ENCODE measurements around the gene RBBP8NL. TPM values are rescaled to one million over a fixed set of nuclear protein-coding genes. Genes with fewer than 3 reads are reported as not detected.

Gene RBBP8NL
- total and polyA plus RNA-seq, 2 donors (not counting 1 experiment from before 2014, with no cell fraction given) = not detected

- no peak overlapping the region for H3K4me3 ChIP-seq (replicated peaks in 1 of 4; ENCODE audit: control extremely low read depth in 1 of 4, insufficient read depth in 1 of 4, low read depth in 3 of 4, low read length in 4 of 4)
- H3K4me1 ChIP-seq (ENCODE audit: control insufficient read depth, extremely low read depth, insufficient read depth, low read length) = no peaks in the 10 kb centered on the region
- no peaks in the 10 kb centered on the region for H3K9me3 ChIP-seq (ENCODE audit: control insufficient read depth, insufficient read depth, low read depth, low read length)
- no peak overlapping the region for H3K4me2 ChIP-seq (ENCODE audit: extremely low read depth, insufficient read depth, low read length)
- no peak for TF ChIP-seq CTCF (conservative IDR thresholded peaks at IDR 0.05 in 1 of 2, IDR thresholded peaks at IDR 0.05 in 1 of 2; ENCODE audit: low read depth in 1 of 2, low read length in 2 of 2)
- no peaks in the 10 kb centered on the region for H4K20me1 ChIP-seq (ENCODE audit: control insufficient read depth, extremely low read depth, insufficient read depth, low read length)
- H3K9ac ChIP-seq (ENCODE audit: insufficient read depth, low read length) = no peak overlapping the region
- no peaks in the 10 kb centered on the region for H3K36me3 ChIP-seq (ENCODE audit: control insufficient read depth, insufficient read depth, low read length)
- DNase-seq (ENCODE audit: low read depth in 2 of 2) = no peak
- H3K27me3 ChIP-seq (ENCODE audit: control insufficient read depth, insufficient read depth, low read length) = peaks cover 4% of the 10 kb centered on the region
- H3K79me2 ChIP-seq (ENCODE audit: control insufficient read depth, insufficient read depth, low read length) = no peaks in the 10 kb centered on the region
- no peak overlapping the region for H2AFZ ChIP-seq (ENCODE audit: low read length)
- H3K27ac ChIP-seq (ENCODE audit: insufficient read depth, low read length) = no peak overlapping the region
These were observed 42.0 kb upstream of the RBBP8NL start for GRCh38 chr20:62469352-62469751.

DNA sequence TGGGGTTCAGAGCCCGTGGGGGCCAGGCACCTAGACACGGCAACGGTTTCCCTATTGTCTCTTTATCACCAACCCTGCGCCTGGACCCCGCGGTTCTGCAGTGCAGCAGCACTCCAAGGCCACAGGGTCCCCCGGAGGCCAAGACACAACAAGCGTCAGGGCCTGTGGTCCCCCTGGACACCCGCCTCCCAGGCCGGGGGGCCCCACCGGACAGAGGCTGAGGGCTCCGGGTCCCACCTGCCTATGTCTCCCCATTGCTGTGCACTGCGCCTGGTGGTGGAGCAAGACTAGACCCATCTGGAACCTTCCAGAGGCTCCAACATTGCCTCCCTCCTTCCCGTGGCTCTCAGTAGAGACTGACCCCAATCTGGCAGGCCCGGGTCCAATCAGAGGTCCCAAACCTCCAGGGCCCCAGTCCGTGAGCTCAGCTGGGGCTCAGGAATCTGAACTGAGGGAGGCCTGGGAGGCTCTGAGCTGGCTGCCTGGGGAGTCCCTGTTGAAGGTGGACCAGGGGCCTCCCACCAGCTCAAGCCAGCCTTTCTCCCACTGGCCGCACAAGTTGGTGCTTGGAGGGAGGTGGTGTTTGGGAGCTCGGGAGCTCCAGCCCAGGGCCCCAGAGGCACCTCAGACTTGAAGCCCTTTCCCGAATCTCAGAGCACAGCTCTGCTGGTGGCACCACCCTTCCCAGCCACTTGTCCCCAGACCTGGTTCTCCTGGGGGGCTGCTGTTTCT lies 39.6 kb upstream of the RBBP8NL start:
- Histone ChIP-seq H2AFZ (ENCODE audit: low read length) (no peak overlapping the region), H3K9me3 (ENCODE audit: control insufficient read depth, insufficient read depth, low read depth, low read length) (no peaks in the 10 kb centered on the region), H3K79me2 (ENCODE audit: control insufficient read depth, insufficient read depth, low read length) (no peaks in the 10 kb centered on the region), H3K9ac (ENCODE audit: insufficient read depth, low read length) (no peak overlapping the region), H3K4me1 (ENCODE audit: control insufficient read depth, extremely low read depth, insufficient read depth, low read length) (no peaks in the 10 kb centered on the region), H3K4me2 (ENCODE audit: extremely low read depth, insufficient read depth, low read length) (no peak overlapping the region), H3K27me3 (ENCODE audit: control insufficient read depth, insufficient read depth, low read length) (no peaks in the 10 kb centered on the region), H3K4me3 (replicated peaks in 1 of 4; ENCODE audit: control extremely low read depth in 1 of 4, insufficient read depth in 1 of 4, low read depth in 3 of 4, low read length in 4 of 4) (no peak overlapping the region), H4K20me1 (ENCODE audit: control insufficient read depth, extremely low read depth, insufficient read depth, low read length) (no peaks in the 10 kb centered on the region), H3K27ac (ENCODE audit: insufficient read depth, low read length) (no peak overlapping the region), H3K36me3 (ENCODE audit: control insufficient read depth, insufficient read depth, low read length) (no peaks in the 10 kb centered on the region)
- TF ChIP-seq CTCF (conservative IDR thresholded peaks at IDR 0.05 in 1 of 2, IDR thresholded peaks at IDR 0.05 in 1 of 2; ENCODE audit: low read depth in 1 of 2, low read length in 2 of 2) (no peak), EZH2 (IDR thresholded peaks at IDR 0.05; ENCODE audit: low read length, missing control alignments) (no peak)
- DNase-seq (ENCODE audit: low read depth in 2 of 2) = no peak

GRCh38 chr20:62466072-62466760 lies 38.9 kb upstream of the RBBP8NL start:
- Histone ChIP-seq H3K27me3 (ENCODE audit: control insufficient read depth, insufficient read depth, low read length) (no peaks in the 10 kb centered on the region), H3K9me3 (ENCODE audit: control insufficient read depth, insufficient read depth, low read depth, low read length) (no peaks in the 10 kb centered on the region)

More at GRCh38 chr20:62466072-62466760, 38.9 kb upstream of the RBBP8NL start:
- no peaks in the 10 kb centered on the region for H4K20me1 ChIP-seq (ENCODE audit: control insufficient read depth, extremely low read depth, insufficient read depth, low read length)
- H3K4me2 ChIP-seq (ENCODE audit: extremely low read depth, insufficient read depth, low read length) = no peak overlapping the region
- TF ChIP-seq CTCF (conservative IDR thresholded peaks at IDR 0.05 in 1 of 2, IDR thresholded peaks at IDR 0.05 in 1 of 2; ENCODE audit: low read depth in 1 of 2, low read length in 2 of 2) = no peak
- no peak for TF ChIP-seq EZH2 (IDR thresholded peaks at IDR 0.05; ENCODE audit: low read length, missing control alignments)
- no peak overlapping the region for H3K9ac ChIP-seq (ENCODE audit: insufficient read depth, low read length)
- no peak for DNase-seq (ENCODE audit: low read depth in 2 of 2)
- H3K79me2 ChIP-seq (ENCODE audit: control insufficient read depth, insufficient read depth, low read length) = no peaks in the 10 kb centered on the region
- no peak overlapping the region for H2AFZ ChIP-seq (ENCODE audit: low read length)
- no peak overlapping the region for H3K27ac ChIP-seq (ENCODE audit: insufficient read depth, low read length)
- no peak overlapping the region for H3K4me3 ChIP-seq (replicated peaks in 1 of 4; ENCODE audit: control extremely low read depth in 1 of 4, insufficient read depth in 1 of 4, low read depth in 3 of 4, low read length in 4 of 4)
- H3K36me3 ChIP-seq (ENCODE audit: control insufficient read depth, insufficient read depth, low read length) = no peaks in the 10 kb centered on the region
- H3K4me1 ChIP-seq (ENCODE audit: control insufficient read depth, extremely low read depth, insufficient read depth, low read length) = no peaks in the 10 kb centered on the region

Data from fibroblast of lung (primary cell).